ENCODE measurements around the gene PUM1.
A peak's percentile ranks its signal among the peaks of the same experiment; 100 is the strongest.

The PUM1 gene

GRCh38 chr1:31101147-31101502 is 35.6 kb upstream of the PUM1 start:
- H3K23ac ChIP-seq (ENCODE audit: low read depth, low read length, poor library complexity), result no peak overlapping the region
- no peak overlapping the region for H3K14ac ChIP-seq (ENCODE audit: low read length)
- peak overlapping the region; percentile 63 for H2AFZ ChIP-seq (ENCODE audit: low read length)
- H3K4me2 ChIP-seq (ENCODE audit: insufficient read depth, low read length, poor library complexity, severe bottlenecking), result no peak overlapping the region
- H3K79me1 ChIP-seq (ENCODE audit: low read depth, low read length), result no peaks in the 10 kb centered on the region
- peaks cover 0 to 2% of the 10 kb centered on the region in 2 donors for H3K4me1 ChIP-seq (ENCODE audit: control insufficient read depth in 2 of 2, insufficient read depth in 1 of 2, low read depth in 1 of 2, low read length in 2 of 2)
- H4K8ac ChIP-seq (ENCODE audit: low read depth, low read length), result no peak overlapping the region
- H3K4me3 ChIP-seq (ENCODE audit: low read length in 2 of 2), result no peak overlapping the region
- no peaks in the 10 kb centered on the region for H3K27me3 ChIP-seq (ENCODE audit: control insufficient read depth in 3 of 3, insufficient read depth in 3 of 3, low read depth in 1 of 3, low read length in 3 of 3)
- no peak overlapping the region for H4K91ac ChIP-seq (ENCODE audit: low read depth, low read length, poor library complexity)
- H3K4ac ChIP-seq (ENCODE audit: low read length), result no peak overlapping the region
- H2AK5ac ChIP-seq (ENCODE audit: low read depth, low read length), result no peak overlapping the region
- H3K18ac ChIP-seq (ENCODE audit: low read length), result peak overlapping the region; percentile 24
- H3K9ac ChIP-seq (ENCODE audit: low read depth, low read length, poor library complexity), result no peak overlapping the region
- H3K9me3 ChIP-seq (replicated peaks in 1 of 2; ENCODE audit: control insufficient read depth in 2 of 2, insufficient read depth in 1 of 2, low read depth in 1 of 2, low read length in 2 of 2), result no peaks in the 10 kb centered on the region
- H2BK12ac ChIP-seq (ENCODE audit: low read length), result no peak overlapping the region
- no peak overlapping the region for H2BK120ac ChIP-seq (ENCODE audit: low read depth, low read length)
- H3K27ac ChIP-seq (replicated peaks; ENCODE audit: low read length), result no peak overlapping the region
- H3K36me3 ChIP-seq (replicated peaks in 1 of 2; ENCODE audit: control insufficient read depth in 2 of 2, insufficient read depth in 2 of 2, low read length in 2 of 2), result no peaks in the 10 kb centered on the region
- no peak overlapping the region for H2BK5ac ChIP-seq (ENCODE audit: low read length)
- no peak for DNase-seq (ENCODE audit: low spot score)
- H2BK15ac ChIP-seq (ENCODE audit: low read length), result no peak overlapping the region
- no CpG with 5 or more reads among the region's 4 CpGs for WGBS, 2 donors (ENCODE audit: extremely low coverage in 2 of 2, insufficient read length in 2 of 2, insufficient replicate concordance in 1 of 2)

DNA sequence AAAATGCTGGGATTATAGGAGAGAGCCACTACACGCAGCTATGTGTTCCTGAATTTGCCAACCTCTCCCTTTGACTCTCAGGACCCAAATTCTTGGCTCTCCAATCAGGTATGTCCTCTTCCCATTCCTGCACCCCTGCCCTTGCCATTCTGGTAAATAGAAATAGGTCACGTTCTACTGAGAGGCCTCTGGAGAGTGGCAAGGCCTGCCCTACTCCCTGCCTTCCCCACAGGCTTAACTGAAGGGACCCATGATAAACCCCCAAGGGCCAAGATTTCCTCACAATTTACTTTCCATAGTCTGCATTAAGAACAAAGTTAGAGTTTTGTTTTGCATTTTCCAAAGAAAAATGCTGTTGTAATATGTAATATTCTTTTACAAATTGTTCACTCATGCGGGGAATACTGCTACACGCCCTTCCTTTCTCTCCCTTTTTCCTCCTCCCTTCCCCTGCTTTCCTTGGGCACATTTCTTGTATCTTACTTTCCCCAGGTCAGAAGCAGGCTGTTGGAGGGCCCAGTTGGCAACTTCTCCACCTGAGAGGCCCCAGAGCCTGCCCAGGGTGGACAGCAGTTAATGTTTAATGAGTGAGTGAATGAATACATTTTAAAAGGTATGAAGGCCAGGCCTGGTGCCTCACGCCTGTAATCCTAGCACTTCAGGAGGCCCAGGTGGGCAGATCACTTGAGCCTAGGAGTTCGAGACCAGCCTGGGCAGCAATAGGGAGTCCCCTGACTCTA is 33.9 kb upstream of the PUM1 start:
- H3K79me1 ChIP-seq (ENCODE audit: low read depth, low read length), result no peaks in the 10 kb centered on the region
- peaks cover 0 to 2% of the 10 kb centered on the region in 2 donors for H3K4me1 ChIP-seq (ENCODE audit: control insufficient read depth in 2 of 2, insufficient read depth in 1 of 2, low read depth in 1 of 2, low read length in 2 of 2)
- no peak overlapping the region for H3K27ac ChIP-seq (replicated peaks; ENCODE audit: low read length)
- H2BK5ac ChIP-seq (ENCODE audit: low read length), result no peak overlapping the region
- H3K4me2 ChIP-seq (ENCODE audit: insufficient read depth, low read length, poor library complexity, severe bottlenecking), result no peak overlapping the region
- H3K4me3 ChIP-seq (ENCODE audit: low read length in 2 of 2), result no peak overlapping the region
- H2AK5ac ChIP-seq (ENCODE audit: low read depth, low read length), result no peak overlapping the region
- H3K9me3 ChIP-seq (replicated peaks in 1 of 2; ENCODE audit: control insufficient read depth in 2 of 2, insufficient read depth in 1 of 2, low read depth in 1 of 2, low read length in 2 of 2), result no peaks in the 10 kb centered on the region
- no peak overlapping the region for H3K4ac ChIP-seq (ENCODE audit: low read length)
- H2BK15ac ChIP-seq (ENCODE audit: low read length), result no peak overlapping the region
- no peak overlapping the region for H3K23ac ChIP-seq (ENCODE audit: low read depth, low read length, poor library complexity)
- no peak overlapping the region for H2BK12ac ChIP-seq (ENCODE audit: low read length)
- no peak for DNase-seq (ENCODE audit: low spot score)
- H3K14ac ChIP-seq (ENCODE audit: low read length), result no peak overlapping the region
- H4K8ac ChIP-seq (ENCODE audit: low read depth, low read length), result no peak overlapping the region
- no peaks in the 10 kb centered on the region for H3K27me3 ChIP-seq (ENCODE audit: control insufficient read depth in 3 of 3, insufficient read depth in 3 of 3, low read depth in 1 of 3, low read length in 3 of 3)
- H3K36me3 ChIP-seq (replicated peaks in 1 of 2; ENCODE audit: control insufficient read depth in 2 of 2, insufficient read depth in 2 of 2, low read length in 2 of 2), result no peaks in the 10 kb centered on the region
- no peak overlapping the region for H4K91ac ChIP-seq (ENCODE audit: low read depth, low read length, poor library complexity)
- no CpG with 5 or more reads among the region's 6 CpGs for WGBS, 2 donors (ENCODE audit: extremely low coverage in 2 of 2, insufficient read length in 2 of 2, insufficient replicate concordance in 1 of 2)
- no peak overlapping the region for H2BK120ac ChIP-seq (ENCODE audit: low read depth, low read length)
- H3K9ac ChIP-seq (ENCODE audit: low read depth, low read length, poor library complexity), result no peak overlapping the region
- no peak overlapping the region for H3K18ac ChIP-seq (ENCODE audit: low read length)
- no peak overlapping the region for H2AFZ ChIP-seq (ENCODE audit: low read length)

- Histone ChIP-seq H3K4me3 (ENCODE audit: low read length in 2 of 2) (no peak overlapping the region), H4K91ac (ENCODE audit: low read depth, low read length, poor library complexity) (no peak overlapping the region), H3K4me1 (ENCODE audit: control insufficient read depth in 2 of 2, insufficient read depth in 1 of 2, low read depth in 1 of 2, low read length in 2 of 2) (peaks cover 0 to 2% of the 10 kb centered on the region in 2 donors)
These were observed 30.5 kb upstream of the PUM1 start for GRCh38 chr1:31095985-31096384.

GRCh38 chr1:31095298-31095981 is 29.9 kb upstream of the PUM1 start:
- DNase-seq (ENCODE audit: low spot score), result no peak
- Histone ChIP-seq H3K36me3 (replicated peaks in 1 of 2; ENCODE audit: control insufficient read depth in 2 of 2, insufficient read depth in 2 of 2, low read length in 2 of 2) (no peaks in the 10 kb centered on the region), H3K9ac (ENCODE audit: low read depth, low read length, poor library complexity) (no peak overlapping the region), H3K27me3 (ENCODE audit: control insufficient read depth in 3 of 3, insufficient read depth in 3 of 3, low read depth in 1 of 3, low read length in 3 of 3) (no peaks in the 10 kb centered on the region), H3K23ac (ENCODE audit: low read depth, low read length, poor library complexity) (no peak overlapping the region), H3K4me2 (ENCODE audit: insufficient read depth, low read length, poor library complexity, severe bottlenecking) (no peak overlapping the region), H3K4ac (ENCODE audit: low read length) (no peak overlapping the region), H4K91ac (ENCODE audit: low read depth, low read length, poor library complexity) (no peak overlapping the region), H2BK15ac (ENCODE audit: low read length) (no peak overlapping the region), H3K9me3 (replicated peaks in 1 of 2; ENCODE audit: control insufficient read depth in 2 of 2, insufficient read depth in 1 of 2, low read depth in 1 of 2, low read length in 2 of 2) (no peaks in the 10 kb centered on the region), H2BK12ac (ENCODE audit: low read length) (no peak overlapping the region), H3K27ac (replicated peaks; ENCODE audit: low read length) (no peak overlapping the region), H2AK5ac (ENCODE audit: low read depth, low read length) (no peak overlapping the region), H3K4me3 (ENCODE audit: low read length in 2 of 2) (no peak overlapping the region), H2BK5ac (ENCODE audit: low read length) (no peak overlapping the region), H3K14ac (ENCODE audit: low read length) (no peak overlapping the region), H4K8ac (ENCODE audit: low read depth, low read length) (no peak overlapping the region), H3K18ac (ENCODE audit: low read length) (no peak overlapping the region), H2AFZ (ENCODE audit: low read length) (no peak overlapping the region), H3K79me1 (ENCODE audit: low read depth, low read length) (no peaks in the 10 kb centered on the region), H3K4me1 (ENCODE audit: control insufficient read depth in 2 of 2, insufficient read depth in 1 of 2, low read depth in 1 of 2, low read length in 2 of 2) (no peaks in the 10 kb centered on the region), H2BK120ac (ENCODE audit: low read depth, low read length) (no peak overlapping the region)
- no CpG with 5 or more reads among the region's 12 CpGs for WGBS, 2 donors (ENCODE audit: extremely low coverage in 2 of 2, insufficient read length in 2 of 2, insufficient replicate concordance in 1 of 2)

More at GRCh38 chr1:31095985-31096384, 30.5 kb upstream of the PUM1 start:
- Histone ChIP-seq H2AK5ac (ENCODE audit: low read depth, low read length) (no peak overlapping the region), H3K9me3 (replicated peaks in 1 of 2; ENCODE audit: control insufficient read depth in 2 of 2, insufficient read depth in 1 of 2, low read depth in 1 of 2, low read length in 2 of 2) (no peaks in the 10 kb centered on the region), H3K18ac (ENCODE audit: low read length) (no peak overlapping the region), H4K8ac (ENCODE audit: low read depth, low read length) (no peak overlapping the region), H3K23ac (ENCODE audit: low read depth, low read length, poor library complexity) (no peak overlapping the region), H2BK15ac (ENCODE audit: low read length) (no peak overlapping the region), H3K14ac (ENCODE audit: low read length) (no peak overlapping the region), H2BK120ac (ENCODE audit: low read depth, low read length) (no peak overlapping the region), H2BK12ac (ENCODE audit: low read length) (no peak overlapping the region), H3K4me2 (ENCODE audit: insufficient read depth, low read length, poor library complexity, severe bottlenecking) (no peak overlapping the region), H3K4ac (ENCODE audit: low read length) (no peak overlapping the region), H3K36me3 (replicated peaks in 1 of 2; ENCODE audit: control insufficient read depth in 2 of 2, insufficient read depth in 2 of 2, low read length in 2 of 2) (no peaks in the 10 kb centered on the region), H3K9ac (ENCODE audit: low read depth, low read length, poor library complexity) (no peak overlapping the region), H3K27me3 (ENCODE audit: control insufficient read depth in 3 of 3, insufficient read depth in 3 of 3, low read depth in 1 of 3, low read length in 3 of 3) (no peaks in the 10 kb centered on the region), H2AFZ (ENCODE audit: low read length) (no peak overlapping the region), H3K27ac (replicated peaks; ENCODE audit: low read length) (no peak overlapping the region), H2BK5ac (ENCODE audit: low read length) (no peak overlapping the region), H3K79me1 (ENCODE audit: low read depth, low read length) (no peaks in the 10 kb centered on the region)
- DNase-seq (ENCODE audit: low spot score), result no peak
- no CpG with 5 or more reads among the region's 6 CpGs for WGBS, 2 donors (ENCODE audit: extremely low coverage in 2 of 2, insufficient read length in 2 of 2, insufficient replicate concordance in 1 of 2)
